HepG2 (cell line): ENCODE results near the gene SEC11A. TPM values are rescaled to one million over a fixed set of nuclear protein-coding genes. Genes with fewer than 3 reads are reported as not detected.

Experiments used
- ARNT2 ChIP-seq: sonication (generic); formaldehyde crosslinking; IDR thresholded peaks from 2 replicates; pipeline ENCODE4 v1.8.0; 2022; ENCODE audit warnings: mild to moderate bottlenecking, low read depth, missing genetic modification reagents, moderate library complexity
- ASH2L ChIP-seq: fragments of 300-600, 200-600 bp; sonication (generic); IDR thresholded peaks from 2 replicates; pipeline ENCODE4 v1.7.0; 2017; ENCODE audit warnings: low read depth, mild to moderate bottlenecking, moderate library complexity, mixed read lengths, low read length; ENCODE audit not compliant: insufficient read length
- ELF1 ChIP-seq: sonication (generic); formaldehyde crosslinking; IDR thresholded peaks from 2 replicates; pipeline ENCODE4 v1.4.0; 2020; ENCODE audit warnings: missing genetic modification reagents
- FLYWCH1 ChIP-seq: sonication (generic); formaldehyde crosslinking; IDR thresholded peaks from 2 replicates; pipeline ENCODE4 v1.8.1; 2023; ENCODE audit warnings: mild to moderate bottlenecking, missing genetic modification reagents
- NFE2L2 ChIP-seq: fragments of 150-350 bp; IDR thresholded peaks from 2 replicates; pipeline ENCODE4 v1.6.1; 2014; ENCODE audit warnings: low read length
- PATZ1 ChIP-seq: sonication (generic); formaldehyde crosslinking; IDR thresholded peaks from 2 replicates; pipeline ENCODE4 v1.4.0; 2020; ENCODE audit warnings: missing genetic modification reagents
- TERF1 ChIP-seq: sonication (generic); formaldehyde crosslinking; IDR thresholded peaks from 2 replicates; pipeline ENCODE4 v1.8.0; 2022; ENCODE audit warnings: mild to moderate bottlenecking, missing genetic modification reagents, moderate library complexity
- YY1 ChIP-seq: IDR thresholded peaks from 2 replicates; pipeline ENCODE4 v1.6.1; 2011; ENCODE audit warnings: low read length, low read depth, moderate library complexity, mild to moderate bottlenecking; ENCODE audit not compliant: insufficient read depth, insufficient replicate concordance
- ZBTB42 ChIP-seq: sonication (generic); formaldehyde crosslinking; IDR thresholded peaks from 2 replicates; pipeline ENCODE4 v1.5.0; 2020; ENCODE audit warnings: mild to moderate bottlenecking, missing genetic modification reagents
- ZNF276 ChIP-seq: sonication (generic); formaldehyde crosslinking; IDR thresholded peaks from 2 replicates; pipeline ENCODE4 v1.4.0; 2020; ENCODE audit warnings: mild to moderate bottlenecking, low read depth, missing genetic modification reagents
- ZNF335 ChIP-seq: sonication (generic); formaldehyde crosslinking; IDR thresholded peaks from 2 replicates; pipeline ENCODE4 v1.4.0; 2020; ENCODE audit warnings: missing genetic modification reagents
- polyA plus RNA-seq, 8 experiments: library from polyadenylated mRNA; depleted of rRNA in 3 of 8; stranded (reverse) in 7 of 8; unstranded in 1 of 8; fragments of >200 nt; fragmentation: Illumina TruSeq in 4 of 8; extraction: Trizol in 4 of 8; gene quantifications; 2 replicates each; pipeline versions ENCODE4 v1.2.1 to v1.2.3, GENCODE V29; 2011 to 2016; ENCODE audit warnings: low read depth in 4 of 8, missing spikeins in 1 of 8, mixed read lengths in 1 of 8; ENCODE audit not compliant: insufficient read depth in 1 of 8
- total RNA-seq, 5 experiments: library from RNA; depleted of rRNA; stranded (reverse); fragments of >200 nt; fragmentation: Illumina TruSeq; extraction: Trizol; gene quantifications; 2 replicates each; pipeline ENCODE4 v1.2.3, GENCODE V29; 2016; ENCODE audit warnings: low read depth in 1 of 5
- TF ChIP-seq, protein P1 (sequence below): sonication (generic); formaldehyde crosslinking; IDR thresholded peaks from 2 replicates; pipeline ENCODE4 v1.8.0; 2022; ENCODE audit warnings: missing genetic modification reagents, mild to moderate bottlenecking, inconsistent platforms, borderline replicate concordance
- TF ChIP-seq, protein P2 (sequence below): sonication (generic); formaldehyde crosslinking; IDR thresholded peaks from 2 replicates; pipeline ENCODE4 v1.4.0; 2020; ENCODE audit warnings: mild to moderate bottlenecking, missing genetic modification reagents

Gene SEC11A
- total and polyA plus RNA-seq, 2 of the 13 experiments (the other 11 are each of a cell fraction or from before 2014, with no cell fraction given), result 141 to 230 TPM

GRCh38 chr15:84658080-84658787, 57.7 kb downstream of the SEC11A start, which contains the start of gene NMB (continued):
- TF ChIP-seq PATZ1 (CRISPR knock-in tag) (peak; percentile 60), TERF1 (CRISPR knock-in tag) (no peak), ASH2L (peak; percentile 67), ZNF276 (CRISPR knock-in tag) (0 out of 2 replicates have a peak, but pooled peaks have one; percentile 45), ZBTB42 (CRISPR knock-in tag) (no peak), YY1 (peak; percentile 39), FLYWCH1 (no peak), ZNF335 (CRISPR knock-in tag) (no peak), NFE2L2 (no peak), ELF1 (CRISPR knock-in tag) (peak; percentile 70; the same call in 1 of the 2 replicates), ARNT2 (CRISPR knock-in tag) (peak; percentile 45; the same call in 1 of the 2 replicates)
- TF ChIP-seq, protein P1, sequence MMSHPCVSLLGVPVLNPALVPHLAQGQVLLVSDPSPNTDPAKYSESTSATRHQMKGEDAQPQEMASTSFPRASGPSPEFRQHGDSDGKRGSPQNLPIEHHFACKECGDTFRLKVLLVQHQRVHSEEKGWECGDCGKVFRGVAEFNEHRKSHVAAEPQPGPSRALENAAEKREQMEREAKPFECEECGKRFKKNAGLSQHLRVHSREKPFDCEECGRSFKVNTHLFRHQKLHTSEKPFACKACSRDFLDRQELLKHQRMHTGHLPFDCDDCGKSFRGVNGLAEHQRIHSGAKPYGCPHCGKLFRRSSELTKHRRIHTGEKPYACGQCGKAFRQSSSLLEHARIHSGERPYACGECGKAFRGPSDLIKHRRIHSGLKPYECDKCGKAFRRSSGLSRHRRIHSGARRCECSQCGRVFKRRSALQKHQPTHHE (CRISPR knock-in tag), result peak; percentile 51; the same call in 1 of the 2 replicates
- TF ChIP-seq, protein P2, sequence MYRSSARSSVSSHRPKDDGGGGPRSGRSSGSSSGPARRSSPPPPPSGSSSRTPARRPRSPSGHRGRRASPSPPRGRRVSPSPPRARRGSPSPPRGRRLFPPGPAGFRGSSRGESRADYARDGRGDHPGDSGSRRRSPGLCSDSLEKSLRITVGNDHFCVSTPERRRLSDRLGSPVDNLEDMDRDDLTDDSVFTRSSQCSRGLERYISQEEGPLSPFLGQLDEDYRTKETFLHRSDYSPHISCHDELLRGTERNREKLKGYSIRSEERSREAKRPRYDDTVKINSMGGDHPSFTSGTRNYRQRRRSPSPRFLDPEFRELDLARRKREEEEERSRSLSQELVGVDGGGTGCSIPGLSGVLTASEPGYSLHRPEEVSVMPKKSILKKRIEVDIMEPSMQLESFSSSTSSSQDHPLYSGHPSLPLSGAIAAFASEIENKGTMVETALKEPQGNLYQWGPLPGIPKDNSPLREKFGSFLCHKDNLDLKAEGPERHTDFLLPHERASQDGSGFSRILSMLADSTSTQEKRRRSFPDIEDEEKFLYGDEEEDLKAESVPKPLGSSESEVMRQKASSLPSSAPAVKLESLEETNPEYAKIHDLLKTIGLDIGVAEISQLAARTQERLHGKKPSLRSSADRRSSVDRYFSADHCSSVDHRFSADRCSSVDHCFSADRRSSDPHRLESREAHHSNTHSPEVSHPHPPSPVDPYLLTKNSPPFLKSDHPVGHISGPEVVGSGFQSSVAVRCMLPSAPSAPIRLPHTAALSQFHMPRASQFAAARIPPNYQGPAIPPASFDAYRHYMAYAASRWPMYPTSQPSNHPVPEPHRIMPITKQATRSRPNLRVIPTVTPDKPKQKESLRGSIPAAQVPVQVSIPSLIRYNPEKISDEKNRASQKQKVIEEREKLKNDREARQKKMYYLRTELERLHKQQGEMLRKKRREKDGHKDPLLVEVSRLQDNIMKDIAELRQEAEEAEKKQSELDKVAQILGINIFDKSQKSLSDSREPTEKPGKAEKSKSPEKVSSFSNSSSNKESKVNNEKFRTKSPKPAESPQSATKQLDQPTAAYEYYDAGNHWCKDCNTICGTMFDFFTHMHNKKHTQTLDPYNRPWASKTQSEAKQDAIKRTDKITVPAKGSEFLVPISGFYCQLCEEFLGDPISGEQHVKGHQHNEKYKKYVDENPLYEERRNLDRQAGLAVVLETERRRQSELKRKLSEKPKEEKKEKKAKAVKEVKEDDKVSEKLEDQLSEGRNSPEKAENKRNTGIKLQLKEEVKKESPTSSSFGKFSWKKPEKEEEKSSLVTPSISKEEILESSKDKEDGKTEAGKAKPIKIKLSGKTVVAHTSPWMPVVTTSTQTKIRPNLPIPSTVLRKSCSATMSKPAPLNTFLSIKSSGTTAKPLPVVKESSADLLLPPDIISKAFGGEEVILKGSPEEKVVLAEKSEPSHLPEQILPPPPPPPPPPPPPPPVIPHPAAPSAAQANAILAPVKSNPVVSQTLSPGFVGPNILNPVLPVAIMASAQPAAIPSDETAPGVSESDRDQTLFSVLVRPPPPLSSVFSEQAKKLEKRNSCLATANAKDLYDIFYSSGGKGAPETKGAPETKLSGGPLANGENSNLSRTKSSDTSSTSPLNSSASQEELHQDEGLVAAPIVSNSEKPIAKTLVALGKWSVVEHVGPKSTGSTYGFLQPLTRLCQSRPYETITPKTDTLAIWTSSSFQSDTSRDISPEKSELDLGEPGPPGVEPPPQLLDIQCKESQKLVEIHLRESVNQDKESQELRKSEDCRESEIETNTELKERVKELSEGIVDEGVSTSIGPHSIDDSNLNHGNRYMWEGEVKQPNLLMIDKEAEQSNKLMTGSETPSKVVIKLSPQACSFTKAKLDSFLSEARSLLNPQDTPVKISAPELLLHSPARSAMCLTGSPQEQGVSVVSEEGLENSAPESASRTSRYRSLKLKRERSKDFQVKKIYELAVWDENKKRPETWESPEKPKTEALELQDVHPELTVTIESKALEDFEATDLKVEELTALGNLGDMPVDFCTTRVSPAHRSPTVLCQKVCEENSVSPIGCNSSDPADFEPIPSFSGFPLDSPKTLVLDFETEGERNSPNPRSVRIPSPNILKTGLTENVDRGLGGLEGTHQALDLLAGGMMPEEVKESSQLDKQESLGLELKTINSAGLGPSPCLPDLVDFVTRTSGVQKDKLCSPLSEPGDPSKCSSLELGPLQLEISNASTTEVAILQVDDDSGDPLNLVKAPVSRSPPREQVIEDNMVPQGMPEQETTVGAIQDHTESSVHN (CRISPR knock-in tag), result no peak
